OCI-LY7 (cell line): ENCODE measurements around the gene OR1K1. TPM values are rescaled to one million over a fixed set of nuclear protein-coding genes. Genes with fewer than 3 reads are reported as not detected.

ENCODE experiments used
- BruUV-seq: library from RNA; stranded (reverse); fragments of 400-500 nt; replicated peaks from 2 replicates; lab custom pipeline; 2021; lab: Mats Ljungman, UMichigan
- CTCF ChIA-PET: fragments of 300-600 bp; sonication (Branson Sonifier 250); formaldehyde crosslinking; loops from one replicate; lab custom pipeline; 2022; ENCODE audit warnings: antibody characterized with exemption; ENCODE audit not compliant: unreplicated experiment; lab: Charles Lee
- POLR2A ChIA-PET: fragments of 300-600 bp; sonication (Branson Sonifier 250); formaldehyde crosslinking; loops from one replicate; lab custom pipeline; 2022; ENCODE audit warnings: antibody characterized with exemption; lab: Charles Lee
- DNase-seq: peaks from one replicate; pipeline ENCODE4 v3.0.0-alpha.2; 2015; ENCODE audit warnings: low spot score
- H2AFZ ChIP-seq: fragments of 200-600 bp; sonication (generic), shearing (Covaris generic); 2 replicates; pipeline ENCODE4 v1.6.1; 2014; ENCODE audit warnings: mild to moderate bottlenecking, antibody characterized with exemption, low read length, moderate library complexity
- H3K27ac ChIP-seq: fragments of 200-600 bp; sonication (generic); 2 replicates; pipeline ENCODE4 v1.5.1; 2014; ENCODE audit warnings: mixed run types, low read depth, mild to moderate bottlenecking, moderate library complexity, low read length, inconsistent platforms; ENCODE audit not compliant: poor library complexity, severe bottlenecking
- H3K36me3 ChIP-seq: fragments of 200-600 bp; sonication (generic); 2 replicates; pipeline ENCODE4 v1.6.1; 2014; ENCODE audit warnings: mild to moderate bottlenecking, antibody characterized with exemption, low read length, moderate library complexity, mixed read lengths; ENCODE audit not compliant: insufficient read depth
- H3K4me1 ChIP-seq: fragments of 200-600 bp; sonication (generic); 2 replicates; pipeline ENCODE4 v1.5.1; 2014; ENCODE audit warnings: mild to moderate bottlenecking, low read length; ENCODE audit not compliant: insufficient read depth, poor library complexity, severe bottlenecking
- H3K4me2 ChIP-seq: fragments of 200-600 bp; sonication (generic); 2 replicates; pipeline ENCODE4 v1.6.1; 2014; ENCODE audit warnings: mild to moderate bottlenecking, low read length
- H3K4me3 ChIP-seq: fragments of 200-600 bp; sonication (generic); 2 replicates; pipeline ENCODE4 v1.5.1; 2014; ENCODE audit warnings: mild to moderate bottlenecking, low read depth, low read length; ENCODE audit not compliant: poor library complexity, severe bottlenecking
- H3K79me2 ChIP-seq: fragments of 200-600 bp; sonication (generic); 2 replicates; pipeline ENCODE4 v1.6.1; 2016; ENCODE audit warnings: low read depth, mild to moderate bottlenecking, low read length, moderate library complexity, mixed read lengths; ENCODE audit not compliant: insufficient read depth
- H3K9me2 ChIP-seq: fragments of 200-600 bp; sonication (generic); 2 replicates; pipeline ENCODE4 v1.6.1; 2016; ENCODE audit warnings: mild to moderate bottlenecking, low read length, mixed read lengths; ENCODE audit not compliant: insufficient read depth
- H3K9me3 ChIP-seq: fragments of 200-600 bp; sonication (generic); 2 replicates; pipeline ENCODE4 v1.6.1; 2014; ENCODE audit warnings: mild to moderate bottlenecking, mixed run types, low read length, mixed read lengths
- H4K20me1 ChIP-seq: fragments of 200-600 bp; sonication (generic); 2 replicates; pipeline ENCODE4 v1.6.1; 2014; ENCODE audit warnings: mild to moderate bottlenecking, antibody characterized with exemption, low read length, moderate library complexity, mixed read lengths; ENCODE audit not compliant: insufficient read depth
- CTCF ChIP-seq: fragments of 200-600 bp; sonication (generic); conservative IDR thresholded peaks from 2 replicates; pipeline ENCODE4 v1.5.1; 2014; ENCODE audit warnings: mild to moderate bottlenecking, antibody characterized with exemption, low read length, moderate library complexity, mixed read lengths
- EZH2phosphoT487 ChIP-seq: fragments of 200-600 bp; sonication (generic); IDR thresholded peaks from 2 replicates; pipeline ENCODE4 v1.6.1; 2018; ENCODE audit warnings: low read depth, borderline replicate concordance, mild to moderate bottlenecking, mixed run types, antibody characterized with exemption, low read length, moderate library complexity, mixed read lengths
- intact Hi-C: fragments of 100-400 bp; cut with micrococcal nuclease; formaldehyde crosslinking; loops from one replicate; pipeline ENCODE4 v1.10.0; 2022; ENCODE audit not compliant: unreplicated experiment
- total RNA-seq, 2 experiments: library from RNA; depleted of rRNA in 1 of 2; stranded (reverse); fragments of >200 nt in 1 of 2; shearing (Covaris generic) in 1 of 2; gene quantifications; 2 replicates each; pipeline ENCODE4 v1.2.3, GENCODE V29; 2014 to 2022

OR1K1 gene
- total RNA-seq, 2 experiments from 2014 or later = not detected

- intact Hi-C loops = loop anchor here (5.0 kb wide), 1 partner anchor 36 kb away; no protein-coding TSS in a partner anchor
- no peaks in the 10 kb centered on the region for H3K79me2 ChIP-seq
- no peak for DNase-seq
- H3K27ac ChIP-seq = no peak overlapping the region
- no peak overlapping the region for H3K4me3 ChIP-seq
- H3K9me2 ChIP-seq = no peaks in the 10 kb centered on the region
- no peaks in the 10 kb centered on the region for H3K9me3 ChIP-seq
- ChIA-PET POLR2A (no interaction called here), CTCF (no interaction called here)
- TF ChIP-seq CTCF = no peak
- no peak for TF ChIP-seq EZH2phosphoT487
- BruUV-seq = TSS peak; percentile 23
- no peak overlapping the region for H2AFZ ChIP-seq
- no peaks in the 10 kb centered on the region for H4K20me1 ChIP-seq
- H3K36me3 ChIP-seq = peaks cover 60% of the 10 kb centered on the region
- no peaks in the 10 kb centered on the region for H3K4me1 ChIP-seq
- no peak overlapping the region for H3K4me2 ChIP-seq
Measured at GRCh38 chr9:122846371-122846940, 46.5 kb downstream of the OR1K1 start.

- H2AFZ ChIP-seq = no peak overlapping the region
- no peaks in the 10 kb centered on the region for H3K4me1 ChIP-seq
- no peak overlapping the region for H3K4me3 ChIP-seq
- intact Hi-C loops = loop anchor here (5.0 kb wide), 1 partner anchor 34 kb away; no protein-coding TSS in a partner anchor
- H3K36me3 ChIP-seq = peaks cover 64% of the 10 kb centered on the region
- H3K9me3 ChIP-seq = no peaks in the 10 kb centered on the region
- POLR2A ChIA-PET = interaction anchor here (0.7 kb wide), 2 partner anchors 27 to 73 kb away, joined by 3 read pairs; no protein-coding TSS in a partner anchor
- no TSS peak for BruUV-seq
- no peaks in the 10 kb centered on the region for H3K79me2 ChIP-seq
- no peaks in the 10 kb centered on the region for H4K20me1 ChIP-seq
- no peaks in the 10 kb centered on the region for H3K9me2 ChIP-seq
- no peak for TF ChIP-seq CTCF
- no peak for TF ChIP-seq EZH2phosphoT487
- H3K4me2 ChIP-seq = no peak overlapping the region
- H3K27ac ChIP-seq = no peak overlapping the region
- CTCF ChIA-PET = interaction anchor here (0.9 kb wide), 1 partner anchor 851 kb away, joined by 3 read pairs; no protein-coding TSS in a partner anchor
- no peak for DNase-seq
Measured at GRCh38 chr9:122848256-122848943, 48.5 kb downstream of the OR1K1 start.

Other genes with a start within 250 kb of the OR1K1 start
- gene OR1N2, start 247.0 kb upstream of the OR1K1 start, total RNA-seq (2014; rRNA removed; shearing (Covaris generic)) = not detected in 2 replicates
- not detected in 2 replicates for gene OR1N2, start 247.0 kb upstream of the OR1K1 start, total RNA-seq (2022)
- gene OR1L8, start 216.7 kb upstream of the OR1K1 start, total RNA-seq (2014; rRNA removed; shearing (Covaris generic)) = not detected in 2 replicates
- not detected in 2 replicates for gene OR1L8, start 216.7 kb upstream of the OR1K1 start, total RNA-seq (2022)
- gene OR1Q1, start 185.4 kb upstream of the OR1K1 start, total RNA-seq (2014; rRNA removed; shearing (Covaris generic)) = not detected in 2 replicates
- gene OR1Q1, start 185.4 kb upstream of the OR1K1 start, total RNA-seq (2022) = not detected in 2 replicates
- not detected in 2 replicates for gene OR1B1, start 142.5 kb upstream of the OR1K1 start, total RNA-seq (2014; rRNA removed; shearing (Covaris generic))
- not detected in 2 replicates for gene OR1B1, start 142.5 kb upstream of the OR1K1 start, total RNA-seq (2022)
- not detected in 2 replicates for gene OR1L1, start 138.4 kb upstream of the OR1K1 start, total RNA-seq (2014; rRNA removed; shearing (Covaris generic))
- not detected in 2 replicates for gene OR1L1, start 138.4 kb upstream of the OR1K1 start, total RNA-seq (2022)
- not detected in 2 replicates for gene OR1L3, start 125.0 kb upstream of the OR1K1 start, total RNA-seq (2014; rRNA removed; shearing (Covaris generic))
- not detected in 2 replicates for gene OR1L3, start 125.0 kb upstream of the OR1K1 start, total RNA-seq (2022)
- not detected in 2 replicates for gene OR1L4, start 76.1 kb upstream of the OR1K1 start, total RNA-seq (2014; rRNA removed; shearing (Covaris generic))
- gene OR1L4, start 76.1 kb upstream of the OR1K1 start, total RNA-seq (2022) = not detected in 2 replicates
- gene OR1L6, start 57.8 kb upstream of the OR1K1 start, total RNA-seq (2014; rRNA removed; shearing (Covaris generic)) = not detected in 2 replicates
- not detected in 2 replicates for gene OR1L6, start 57.8 kb upstream of the OR1K1 start, total RNA-seq (2022)
- not detected in 2 replicates for gene OR5C1, start 11.2 kb upstream of the OR1K1 start, total RNA-seq (2014; rRNA removed; shearing (Covaris generic))
- gene OR5C1, start 11.2 kb upstream of the OR1K1 start, total RNA-seq (2022) = not detected in 2 replicates
- gene PDCL, start 28.5 kb downstream of the OR1K1 start, total RNA-seq (2014; rRNA removed; shearing (Covaris generic)) = 25.1 and 26.9 TPM in 2 replicates
- gene PDCL, start 28.5 kb downstream of the OR1K1 start, total RNA-seq (2022) = 24.0 and 26.6 TPM in 2 replicates
- gene RC3H2, start 105.2 kb downstream of the OR1K1 start, total RNA-seq (2014; rRNA removed; shearing (Covaris generic)) = 45.0 and 46.2 TPM in 2 replicates
- 73.7 and 78.7 TPM in 2 replicates for gene RC3H2, start 105.2 kb downstream of the OR1K1 start, total RNA-seq (2022)
- 7.1 and 8.1 TPM in 2 replicates for gene ZBTB6, start 113.2 kb downstream of the OR1K1 start, total RNA-seq (2014; rRNA removed; shearing (Covaris generic))
- 8.4 and 9.4 TPM in 2 replicates for gene ZBTB6, start 113.2 kb downstream of the OR1K1 start, total RNA-seq (2022)
- 7.6 and 10.8 TPM in 2 replicates for gene ZBTB26, start 131.4 kb downstream of the OR1K1 start, total RNA-seq (2014; rRNA removed; shearing (Covaris generic))
- gene ZBTB26, start 131.4 kb downstream of the OR1K1 start, total RNA-seq (2022) = 14.2 and 15.6 TPM in 2 replicates
- gene RABGAP1, start 140.9 kb downstream of the OR1K1 start, total RNA-seq (2014; rRNA removed; shearing (Covaris generic)) = 16.8 and 24.2 TPM in 2 replicates
- 39.8 and 46.6 TPM in 2 replicates for gene RABGAP1, start 140.9 kb downstream of the OR1K1 start, total RNA-seq (2022)
- gene GPR21, start 233.5 kb downstream of the OR1K1 start, total RNA-seq (2014; rRNA removed; shearing (Covaris generic)) = 0.25 and 1.2 TPM in 2 replicates
- gene GPR21, start 233.5 kb downstream of the OR1K1 start, total RNA-seq (2022) = 4.1 TPM in 1 of 2 replicates, not detected in the other